HepG2 (cell line): ENCODE results near the gene AP1G1. TPM values are rescaled to one million over a fixed set of nuclear protein-coding genes. Genes with fewer than 3 reads are reported as not detected.
A peak's percentile ranks its signal among the peaks of the same experiment; 100 is the strongest.

ENCODE experiments used
- ATAC-seq: fragments of 200-7000 bp; cut with Tn5 transposase; 3 replicates; pipeline ENCODE4 v1.9.1; 2020; ENCODE audit warnings: mild to moderate bottlenecking, moderate library complexity
- BruUV-seq: library from RNA; stranded (reverse); fragments of 400-500 nt; replicated peaks from 2 replicates; lab custom pipeline; 2021; lab: Mats Ljungman, UMichigan
- CTCF ChIA-PET: fragments of 300-600 bp; formaldehyde crosslinking; extraction: SDS; loops from one replicate; lab custom pipeline; 2021; ENCODE audit warnings: low total read pairs, inconsistent platforms, low intra/inter-chr PET ratio; lab: Yijun Ruan, JAX
- POLR2A ChIA-PET: fragments of 350-600 bp; sonication (Branson Sonifier 250); formaldehyde crosslinking; loops from one replicate; lab custom pipeline; 2020; ENCODE audit warnings: antibody characterized with exemption, inconsistent platforms; lab: Yijun Ruan, JAX
- DNase-seq: peaks from one replicate; pipeline ENCODE4 v3.0.0-alpha.2; 2015; ENCODE audit warnings: low spot score
- FAIRE-seq: peaks from 3 replicates; lab custom pipeline; 2011; peaks lifted over from hg19 to GRCh38; lab: Jason Lieb, UNC
- H2AFZ ChIP-seq: one replicate; pipeline ENCODE4 v1.6.1; 2011; ENCODE audit warnings: low read length, inconsistent platforms
- H3K27ac ChIP-seq: fragments of 300-600 bp; 3 replicates; pipeline ENCODE4 v1.8.0; 2011; ENCODE audit warnings: mixed run types, mild to moderate bottlenecking, mixed read lengths, low read length, inconsistent platforms; ENCODE audit not compliant: insufficient read depth; ENCODE audit errors: extremely low read length
- H3K27me3 ChIP-seq, 2 experiments: fragments of 200-600 bp in 1 of 2; 2 replicates in 1 of 2; 3 replicates in 1 of 2; pipeline versions ENCODE4 v1.6.0 to v1.8.0; 2011; ENCODE audit warnings: low read length in 2 of 2, mild to moderate bottlenecking in 2 of 2, moderate library complexity in 2 of 2, inconsistent platforms in 1 of 2; ENCODE audit not compliant: insufficient read depth in 2 of 2, control insufficient read depth in 1 of 2
- H3K36me3 ChIP-seq, 2 experiments: fragments of 200-600 bp in 1 of 2; replicated peaks in 1 of 2; 2 replicates in 1 of 2; 3 replicates in 1 of 2; pipeline versions ENCODE4 v1.5.1 to v1.8.0; 2011; ENCODE audit warnings: low read length in 2 of 2, inconsistent platforms in 1 of 2; ENCODE audit not compliant: insufficient read depth in 2 of 2, control insufficient read depth in 1 of 2
- H3K4me1 ChIP-seq: 2 replicates; pipeline ENCODE4 v1.5.1; 2012; ENCODE audit warnings: low read length, inconsistent platforms; ENCODE audit not compliant: insufficient read depth
- H3K4me2 ChIP-seq: 2 replicates; pipeline ENCODE4 v1.6.0; 2011; ENCODE audit warnings: low read depth, low read length, inconsistent platforms
- H3K4me3 ChIP-seq, 3 experiments: fragments of 200-600 bp in 1 of 3; sonication (generic), shearing (Covaris generic) in 1 of 3; replicated peaks in 1 of 3; 2 replicates each; pipeline ENCODE4 v1.5.1; 2011 to 2016; ENCODE audit warnings: low read length in 3 of 3, inconsistent platforms in 2 of 3, low read depth in 2 of 3, mild to moderate bottlenecking in 2 of 3, control low read depth in 1 of 3, mixed read lengths in 1 of 3; ENCODE audit not compliant: insufficient read depth in 1 of 3
- H3K79me2 ChIP-seq: one replicate; pipeline ENCODE4 v1.6.1; 2011; ENCODE audit warnings: low read length, inconsistent platforms; ENCODE audit not compliant: insufficient read depth
- H3K9ac ChIP-seq: 2 replicates; pipeline ENCODE4 v1.6.0; 2011; ENCODE audit warnings: mild to moderate bottlenecking, low read depth, low read length, inconsistent platforms; ENCODE audit not compliant: insufficient read depth
- H3K9me3 ChIP-seq: 2 replicates; pipeline ENCODE4 v1.5.1; 2012; ENCODE audit warnings: mild to moderate bottlenecking, low read length
- H4K20me1 ChIP-seq: 2 replicates; pipeline ENCODE4 v1.6.0; 2011; ENCODE audit warnings: inconsistent platforms, mild to moderate bottlenecking, low read length, moderate library complexity; ENCODE audit not compliant: insufficient read depth
- CCAR2 ChIP-seq: fragments of 200-400 bp; formaldehyde crosslinking; optimal IDR thresholded peaks from 2 replicates; pipeline ENCODE3; 2018; ENCODE audit warnings: low read depth, mild to moderate bottlenecking, low read length, moderate library complexity
- FOXJ3 ChIP-seq: sonication (generic); formaldehyde crosslinking; IDR thresholded peaks from 2 replicates; pipeline ENCODE4 v1.4.0; 2020; ENCODE audit warnings: missing genetic modification reagents, mild to moderate bottlenecking, borderline replicate concordance
- HHEX ChIP-seq: IDR thresholded peaks from 2 replicates; pipeline ENCODE4 v1.6.1; 2016; ENCODE audit warnings: control low read depth
- KDM2A ChIP-seq: sonication (generic); formaldehyde crosslinking; IDR thresholded peaks from 2 replicates; pipeline ENCODE4 v1.4.0; 2020; ENCODE audit warnings: low read depth, missing genetic modification reagents, borderline replicate concordance
- KDM4B ChIP-seq: sonication (generic); formaldehyde crosslinking; IDR thresholded peaks from 2 replicates; pipeline ENCODE4 v1.4.0; 2020; ENCODE audit warnings: missing genetic modification reagents
- REPIN1 ChIP-seq: sonication (generic); formaldehyde crosslinking; IDR thresholded peaks from 2 replicates; pipeline ENCODE4 v1.8.0; 2022; ENCODE audit warnings: missing genetic modification reagents, low read depth, mild to moderate bottlenecking, borderline replicate concordance
- SALL2 ChIP-seq: sonication (generic); formaldehyde crosslinking; IDR thresholded peaks from 2 replicates; pipeline ENCODE4 v1.8.1; 2023; ENCODE audit warnings: mild to moderate bottlenecking, missing genetic modification reagents, inconsistent platforms
- SMARCE1 ChIP-seq: fragments of 450-650 bp; IDR thresholded peaks from 2 replicates; pipeline ENCODE4 v1.6.1; 2017; ENCODE audit warnings: borderline replicate concordance
- ZNF253 ChIP-seq: sonication (generic); formaldehyde crosslinking; IDR thresholded peaks from 2 replicates; pipeline ENCODE4 v1.8.0; 2022; ENCODE audit warnings: mild to moderate bottlenecking, missing genetic modification reagents, borderline replicate concordance
- ZNF772 ChIP-seq: sonication (generic); formaldehyde crosslinking; IDR thresholded peaks from 2 replicates; pipeline ENCODE4 v1.5.0; 2020; ENCODE audit warnings: mild to moderate bottlenecking, missing genetic modification reagents
- ZNF879 ChIP-seq: sonication (generic); formaldehyde crosslinking; IDR thresholded peaks from 2 replicates; pipeline ENCODE4 v1.8.1; 2023; ENCODE audit warnings: missing genetic modification reagents
- WGBS: methylation state at CpG from one replicate; pipeline ENCODE4 v1.1.6; 2017; ENCODE audit warnings: low lambda C conversion rate; 5-methylcytosine and 5-hydroxymethylcytosine counted together
- in situ Hi-C: cut with HindIII; loops from 2 replicates; pipeline ENCODE4 v1.10.0; 2017; ENCODE audit warnings: low pct_unique_long_range_greater_than_20kb; ENCODE audit not compliant: extremely low pct_ligation_motif_present
- intact Hi-C: fragments of 100-400 bp; cut with micrococcal nuclease; formaldehyde crosslinking; loops from one replicate; pipeline ENCODE4 v1.10.0; 2022; ENCODE audit not compliant: unreplicated experiment
- polyA plus RNA-seq, 8 experiments: library from polyadenylated mRNA; depleted of rRNA in 3 of 8; stranded (reverse) in 7 of 8; unstranded in 1 of 8; fragments of >200 nt; fragmentation: Illumina TruSeq in 4 of 8; extraction: Trizol in 4 of 8; gene quantifications; 2 replicates each; pipeline versions ENCODE4 v1.2.1 to v1.2.3, GENCODE V29; 2011 to 2016; ENCODE audit warnings: low read depth in 4 of 8, missing spikeins in 1 of 8, mixed read lengths in 1 of 8; ENCODE audit not compliant: insufficient read depth in 1 of 8
- total RNA-seq, 5 experiments: library from RNA; depleted of rRNA; stranded (reverse); fragments of >200 nt; fragmentation: Illumina TruSeq; extraction: Trizol; gene quantifications; 2 replicates each; pipeline ENCODE4 v1.2.3, GENCODE V29; 2016; ENCODE audit warnings: low read depth in 1 of 5
- TF ChIP-seq, protein P1 (sequence below): sonication (generic); formaldehyde crosslinking; IDR thresholded peaks from 2 replicates; pipeline ENCODE4 v1.4.0; 2020; ENCODE audit warnings: missing genetic modification reagents
- TF ChIP-seq, protein P2 (sequence below): sonication (generic); formaldehyde crosslinking; conservative IDR thresholded peaks from 2 replicates; pipeline ENCODE4 v1.4.0; 2020; ENCODE audit warnings: missing genetic modification reagents
- TF ChIP-seq, protein P3 (sequence below): sonication (generic); formaldehyde crosslinking; IDR thresholded peaks from 2 replicates; pipeline ENCODE4 v1.8.0; 2022; ENCODE audit warnings: missing genetic modification reagents, mild to moderate bottlenecking, borderline replicate concordance
- TF ChIP-seq, protein P4 (sequence below): sonication (generic); formaldehyde crosslinking; IDR thresholded peaks from 2 replicates; pipeline ENCODE4 v1.4.0; 2020; ENCODE audit warnings: missing genetic modification reagents, borderline replicate concordance

Gene AP1G1
- total and polyA plus RNA-seq, 2 of the 13 experiments (the other 11 are each of a cell fraction or from before 2014, with no cell fraction given) = 62.2 to 66.2 TPM

DNA sequence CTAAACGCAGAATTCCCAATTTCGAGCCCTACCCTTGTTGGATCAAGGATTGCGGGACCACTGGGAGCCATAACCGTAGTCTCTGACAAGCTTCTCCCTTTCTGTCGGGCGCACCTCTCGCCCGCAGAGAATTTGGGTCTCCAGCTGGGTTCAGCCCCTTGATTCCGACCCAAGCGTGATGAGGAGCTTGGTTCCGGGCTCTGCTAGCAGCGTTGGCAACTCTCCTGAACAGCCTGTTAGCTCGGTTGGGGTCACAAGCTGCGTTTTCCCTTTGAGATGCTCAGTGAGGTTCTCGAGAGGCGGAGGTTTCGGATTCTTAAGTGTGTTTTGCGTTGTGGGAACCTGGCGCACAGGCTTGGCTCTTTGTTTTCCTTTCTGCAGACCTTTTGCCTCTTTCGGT is 37.8 kb upstream of the AP1G1 start:
- DNase-seq (no peak), FAIRE-seq (peak; percentile 8), ATAC-seq (peak; percentile 9)
- POLR2A ChIA-PET = interaction anchor here (1.4 kb wide), 1 partner anchor 37 kb away, joined by 5 read pairs; the partner anchor contains the start of gene AP1G1
- Histone ChIP-seq H3K9ac (peak overlapping the region; percentile 92), H3K27me3 (no peaks in the 10 kb centered on the region; a peak in 1 of 5 replicates), H2AFZ (no peak overlapping the region), H3K9me3 (no peaks in the 10 kb centered on the region), H3K27ac (peak overlapping the region; percentile 52), H3K36me3 (peaks cover 23 to 24% of the 10 kb centered on the region in 2 experiments), H3K4me1 (peaks cover 30% of the 10 kb centered on the region), H3K4me2 (peak overlapping the region; percentile 91), H3K79me2 (peaks cover 22% of the 10 kb centered on the region), H4K20me1 (0 out of 2 replicates have a peak, but pooled peaks cover 4% of the 10 kb centered on the region), H3K4me3 (peak overlapping the region; percentile 78 to 99 (median 97))
- CTCF ChIA-PET = no interaction called here
- intact Hi-C loops (loop anchor here (5.0 kb wide), 1 partner anchor 39 kb away; the partner anchor contains the start of gene AP1G1), in situ Hi-C loops (no loop called here)
- BruUV-seq = no TSS peak
- 2% methylated on average over 15 of the region's 20 CpGs for WGBS
- TF ChIP-seq KDM4B (CRISPR knock-in tag) (no peak), KDM2A (CRISPR knock-in tag) (peak; percentile 10; the same call in 1 of the 2 replicates), REPIN1 (CRISPR knock-in tag) (no peak), SALL2 (CRISPR knock-in tag) (no peak), ZNF879 (CRISPR knock-in tag) (0 out of 2 replicates have a peak, but pooled peaks have one; percentile 9), HHEX (CRISPR knock-in tag) (0 out of 2 replicates have a peak, but pooled peaks have one; percentile 22), CCAR2 (no peak), FOXJ3 (no peak), SMARCE1 (no peak), ZNF772 (CRISPR knock-in tag) (no peak), ZNF253 (CRISPR knock-in tag) (no peak)
- TF ChIP-seq, protein P1, sequence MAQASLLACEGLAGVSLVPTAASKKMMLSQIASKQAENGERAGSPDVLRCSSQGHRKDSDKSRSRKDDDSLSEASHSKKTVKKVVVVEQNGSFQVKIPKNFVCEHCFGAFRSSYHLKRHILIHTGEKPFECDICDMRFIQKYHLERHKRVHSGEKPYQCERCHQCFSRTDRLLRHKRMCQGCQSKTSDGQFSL (CRISPR knock-in tag) = no peak
- TF ChIP-seq, protein P2, sequence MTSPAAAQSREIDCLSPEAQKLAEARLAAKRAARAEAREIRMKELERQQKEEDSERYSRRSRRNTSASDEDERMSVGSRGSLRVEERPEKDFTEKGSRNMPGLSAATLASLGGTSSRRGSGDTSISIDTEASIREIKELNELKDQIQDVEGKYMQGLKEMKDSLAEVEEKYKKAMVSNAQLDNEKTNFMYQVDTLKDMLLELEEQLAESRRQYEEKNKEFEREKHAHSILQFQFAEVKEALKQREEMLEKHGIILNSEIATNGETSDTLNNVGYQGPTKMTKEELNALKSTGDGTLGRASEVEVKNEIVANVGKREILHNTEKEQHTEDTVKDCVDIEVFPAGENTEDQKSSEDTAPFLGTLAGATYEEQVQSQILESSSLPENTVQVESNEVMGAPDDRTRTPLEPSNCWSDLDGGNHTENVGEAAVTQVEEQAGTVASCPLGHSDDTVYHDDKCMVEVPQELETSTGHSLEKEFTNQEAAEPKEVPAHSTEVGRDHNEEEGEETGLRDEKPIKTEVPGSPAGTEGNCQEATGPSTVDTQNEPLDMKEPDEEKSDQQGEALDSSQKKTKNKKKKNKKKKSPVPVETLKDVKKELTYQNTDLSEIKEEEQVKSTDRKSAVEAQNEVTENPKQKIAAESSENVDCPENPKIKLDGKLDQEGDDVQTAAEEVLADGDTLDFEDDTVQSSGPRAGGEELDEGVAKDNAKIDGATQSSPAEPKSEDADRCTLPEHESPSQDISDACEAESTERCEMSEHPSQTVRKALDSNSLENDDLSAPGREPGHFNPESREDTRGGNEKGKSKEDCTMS (CRISPR knock-in tag) = no peak
- TF ChIP-seq, protein P3, sequence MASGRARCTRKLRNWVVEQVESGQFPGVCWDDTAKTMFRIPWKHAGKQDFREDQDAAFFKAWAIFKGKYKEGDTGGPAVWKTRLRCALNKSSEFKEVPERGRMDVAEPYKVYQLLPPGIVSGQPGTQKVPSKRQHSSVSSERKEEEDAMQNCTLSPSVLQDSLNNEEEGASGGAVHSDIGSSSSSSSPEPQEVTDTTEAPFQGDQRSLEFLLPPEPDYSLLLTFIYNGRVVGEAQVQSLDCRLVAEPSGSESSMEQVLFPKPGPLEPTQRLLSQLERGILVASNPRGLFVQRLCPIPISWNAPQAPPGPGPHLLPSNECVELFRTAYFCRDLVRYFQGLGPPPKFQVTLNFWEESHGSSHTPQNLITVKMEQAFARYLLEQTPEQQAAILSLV (CRISPR knock-in tag) = no peak
- TF ChIP-seq, protein P4, sequence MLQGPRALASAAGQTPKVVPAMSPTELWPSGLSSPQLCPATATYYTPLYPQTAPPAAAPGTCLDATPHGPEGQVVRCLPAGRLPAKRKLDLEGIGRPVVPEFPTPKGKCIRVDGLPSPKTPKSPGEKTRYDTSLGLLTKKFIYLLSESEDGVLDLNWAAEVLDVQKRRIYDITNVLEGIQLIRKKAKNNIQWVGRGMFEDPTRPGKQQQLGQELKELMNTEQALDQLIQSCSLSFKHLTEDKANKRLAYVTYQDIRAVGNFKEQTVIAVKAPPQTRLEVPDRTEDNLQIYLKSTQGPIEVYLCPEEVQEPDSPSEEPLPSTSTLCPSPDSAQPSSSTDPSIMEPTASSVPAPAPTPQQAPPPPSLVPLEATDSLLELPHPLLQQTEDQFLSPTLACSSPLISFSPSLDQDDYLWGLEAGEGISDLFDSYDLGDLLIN (CRISPR knock-in tag) = no peak
